Stimulated activated CD4-positive, alpha-beta T cell treated with anti-CD3 and anti-CD28 coated beads, Interleukin-12 subunit alpha, Interleukin-12 subunit beta, amount 100 ng/mL, for 48 hours (primary cell): ENCODE results near the gene PODNL1.
"Not testable (repeated sequence)": the region's sequence is repeated elsewhere in the genome, so short reads cannot be mapped to it uniquely, and the experiment has no call there.

Source experiments
- DNase-seq, 3 donors: peaks; one replicate each; pipeline ENCODE4 v3.0.0-alpha.2; 2020; ENCODE audit warnings: low read depth in 2 of 3, low spot score in 1 of 3

The PODNL1 gene

DNA sequence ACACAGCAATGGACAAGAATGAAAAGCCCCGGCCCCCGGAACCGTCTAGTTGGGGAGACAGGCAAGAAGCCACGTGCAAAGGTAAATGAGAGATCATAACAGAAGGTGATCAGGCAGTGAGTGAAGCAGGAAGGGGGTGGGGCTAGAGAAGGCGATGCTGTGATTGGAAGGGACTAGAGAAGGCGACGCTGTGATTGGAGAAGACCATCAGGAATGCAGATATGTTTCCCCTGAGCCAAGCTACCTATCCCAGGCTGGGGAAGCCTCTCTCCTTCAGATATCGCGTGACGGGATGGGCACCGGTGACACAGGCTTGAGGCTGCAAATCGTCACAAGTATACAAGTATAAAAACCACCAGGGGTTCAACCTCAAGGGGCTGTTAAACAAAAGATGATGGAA, 35.9 kb upstream of the PODNL1 start:
- DNase-seq, result peak in 1 of 3 donors; percentile 27

DNA sequence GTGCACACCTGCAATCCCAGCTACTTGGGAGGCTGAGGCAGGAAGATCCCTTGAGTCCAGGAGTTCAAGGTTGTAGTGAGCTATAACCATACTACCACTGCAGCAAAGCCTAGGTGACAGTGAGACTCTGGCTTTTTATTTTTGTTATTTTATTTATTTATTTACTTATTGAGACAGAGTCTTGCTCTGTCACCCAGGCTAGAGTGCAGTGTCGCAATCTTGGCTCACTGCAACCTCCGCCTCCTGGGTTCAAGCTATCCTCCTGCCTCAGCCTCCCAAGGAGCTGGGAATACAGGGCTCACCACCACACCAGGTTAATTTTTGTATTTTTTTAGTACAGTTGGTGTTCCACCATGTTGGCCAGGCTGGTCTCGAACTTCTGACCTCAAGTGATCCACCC, 35.3 kb upstream of the PODNL1 start:
- DNase-seq, result not testable (repeated sequence)

DNA sequence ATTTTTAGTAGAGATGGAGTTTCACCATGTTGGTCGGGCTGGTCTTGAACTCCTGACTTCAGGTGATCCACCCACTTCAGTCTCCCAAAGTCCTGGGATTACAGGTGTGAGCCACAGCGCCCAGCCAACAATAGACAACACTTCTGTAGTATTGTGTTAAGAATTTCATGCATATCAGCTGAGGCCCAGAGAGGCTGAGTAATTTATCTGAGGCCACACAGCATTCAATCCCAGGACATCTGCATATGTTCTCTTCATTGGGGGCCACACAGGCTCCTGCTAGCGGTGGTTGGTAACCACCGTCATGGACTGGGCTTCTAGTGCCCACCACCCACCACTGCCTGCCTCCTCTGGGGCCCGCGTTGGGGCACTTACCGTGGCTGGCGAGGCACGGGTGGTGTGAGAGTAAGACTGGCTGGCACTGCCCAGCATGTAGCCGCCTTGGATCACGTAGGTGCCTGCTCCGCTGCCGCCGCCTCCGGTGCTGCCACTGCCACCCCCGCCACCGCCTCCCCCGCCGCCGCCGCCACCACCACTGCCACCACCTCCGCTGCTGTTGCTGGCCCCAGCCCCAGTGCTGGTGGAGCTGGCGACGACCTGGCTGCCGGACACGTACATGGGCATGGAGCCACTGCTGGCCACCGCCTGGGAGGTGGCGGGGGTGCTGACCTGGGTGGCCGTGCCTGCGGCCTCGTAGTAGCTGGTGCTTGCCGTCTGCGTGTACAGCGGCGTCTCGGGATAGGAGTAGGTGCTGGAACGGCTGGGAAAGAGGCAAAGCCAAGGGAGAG, 34.3 kb upstream of the PODNL1 start:
- no peak for DNase-seq

DNA sequence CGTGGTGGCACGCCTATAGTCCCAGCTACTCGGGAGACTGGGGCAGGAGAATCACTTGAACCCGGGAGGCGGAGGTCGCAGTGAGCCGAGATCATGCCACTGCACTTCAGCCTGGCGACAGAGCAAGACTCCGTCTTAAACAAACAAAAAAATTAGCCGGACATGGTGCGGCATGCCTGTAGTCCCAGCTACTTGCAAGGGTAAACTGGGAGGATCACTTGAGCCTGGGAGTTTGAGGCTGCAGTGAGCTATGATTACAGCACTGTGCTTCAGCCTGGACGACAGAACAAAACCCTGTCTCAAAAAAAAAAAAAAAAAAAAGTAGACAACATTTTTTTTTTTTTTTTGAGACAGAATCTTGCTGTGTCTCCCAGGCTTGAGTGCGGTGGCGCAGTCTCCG, 33.7 kb upstream of the PODNL1 start:
- not testable (repeated sequence) for DNase-seq

DNA sequence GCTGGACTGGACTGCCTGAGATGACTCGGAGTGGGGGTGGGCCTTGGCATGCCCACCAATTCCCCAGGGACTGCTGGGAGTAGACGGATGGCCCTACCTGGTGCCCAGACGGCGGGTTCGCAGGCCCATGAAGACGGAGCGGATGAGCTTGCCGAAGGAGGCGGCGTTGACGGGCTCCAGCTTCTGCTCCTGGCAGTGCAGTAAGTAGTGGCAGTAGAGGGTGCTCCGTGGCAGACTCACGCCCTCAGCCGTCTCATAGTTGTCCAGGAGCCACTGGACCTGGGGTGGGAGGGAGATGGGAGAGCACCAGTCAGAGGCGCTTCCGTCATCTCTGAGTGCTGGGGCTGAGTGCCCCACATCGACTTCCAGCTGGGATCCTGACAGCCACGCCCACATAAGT, 31.7 kb upstream of the PODNL1 start:
- no peak for DNase-seq

DNA sequence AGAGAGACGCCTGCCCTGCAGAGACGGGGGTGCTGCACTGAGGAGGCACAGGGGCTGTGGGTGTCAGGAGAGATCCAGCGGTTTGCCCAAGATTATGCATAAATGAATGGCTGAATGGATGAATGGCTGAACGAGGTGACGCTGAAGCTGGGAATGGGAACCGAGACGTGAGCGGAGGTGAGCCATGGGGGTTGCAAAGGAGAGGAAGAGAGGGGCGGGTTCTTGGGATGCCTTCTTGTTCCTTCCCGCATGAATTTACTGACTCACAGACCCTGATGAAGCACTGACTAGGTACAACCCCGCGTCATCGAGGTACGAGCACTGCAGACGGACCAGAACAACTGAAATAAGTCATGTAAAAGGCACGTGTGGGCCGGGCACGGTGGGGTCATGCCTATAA, 30.8 kb upstream of the PODNL1 start:
- DNase-seq, result no peak

DNA sequence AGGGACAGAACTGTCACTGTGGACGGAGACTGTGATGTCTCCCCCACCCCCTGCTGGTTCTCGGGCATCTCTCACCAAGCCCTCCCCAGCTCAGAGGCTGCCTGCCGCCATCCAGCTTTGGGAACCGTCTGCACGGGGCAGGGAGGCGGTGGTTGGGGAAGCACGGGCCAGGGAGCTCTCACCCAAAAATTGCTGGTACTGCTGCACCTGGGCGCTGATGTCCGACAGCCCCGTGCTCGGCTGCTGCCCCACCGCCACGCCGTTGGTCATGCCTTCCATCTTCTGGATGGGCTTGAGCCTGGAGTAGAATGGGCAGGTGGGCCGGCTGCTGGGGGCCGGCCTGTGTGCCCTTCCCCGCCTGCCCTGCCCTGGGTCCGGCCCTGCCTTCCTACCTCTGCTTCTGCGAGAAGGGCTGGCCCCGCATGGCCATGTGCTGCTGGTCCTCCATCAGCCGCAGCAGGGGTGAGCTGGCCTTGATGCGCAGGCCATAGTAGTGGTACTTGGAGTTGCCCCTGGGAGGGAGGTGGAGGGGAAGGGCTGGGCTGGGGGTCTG, 30.2 kb upstream of the PODNL1 start:
- DNase-seq, result no peak

DNA sequence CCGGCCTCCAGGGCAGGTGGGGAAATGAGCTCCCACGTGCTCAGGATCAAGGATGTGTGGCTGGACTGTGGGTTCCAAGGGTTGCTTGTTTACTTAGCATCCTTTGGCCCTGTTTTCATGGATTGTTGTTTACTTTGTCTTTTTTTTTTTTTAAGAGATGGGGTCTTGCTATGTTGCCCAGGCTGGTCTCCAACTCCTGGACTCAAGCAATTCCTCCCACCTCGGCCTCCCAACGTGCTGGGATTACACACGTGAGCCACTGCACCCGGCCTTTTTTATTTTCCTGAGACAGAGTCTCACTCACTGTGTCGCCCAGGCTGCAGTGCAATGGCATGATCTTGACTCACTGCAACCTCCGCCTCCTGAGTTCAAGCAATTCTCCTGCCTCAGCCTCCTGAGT, 29.0 kb upstream of the PODNL1 start:
- not testable (repeated sequence) for DNase-seq

DNA sequence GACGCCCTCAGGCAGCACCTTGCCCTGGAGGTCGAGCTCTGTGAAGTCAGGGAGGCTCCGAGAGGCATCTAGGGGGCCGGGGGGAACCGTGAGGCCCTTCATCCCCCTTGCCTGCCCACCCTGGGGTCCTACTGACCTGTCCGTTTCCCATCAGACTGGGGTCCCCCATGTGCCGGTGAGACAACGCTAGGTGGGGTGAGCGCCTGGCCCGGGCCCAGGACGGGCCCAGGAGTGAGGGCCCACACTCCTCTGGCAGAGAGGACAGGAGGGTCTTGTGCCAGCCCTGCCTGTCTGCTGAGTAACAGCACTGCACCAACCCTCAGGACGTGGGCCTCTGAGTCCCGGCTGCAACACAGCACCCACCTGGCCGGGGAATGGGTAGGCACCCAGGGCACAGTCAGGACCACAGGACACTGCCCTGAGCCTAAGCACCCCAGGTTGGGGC, 28.5 kb upstream of the PODNL1 start:
- DNase-seq, result no peak

DNA sequence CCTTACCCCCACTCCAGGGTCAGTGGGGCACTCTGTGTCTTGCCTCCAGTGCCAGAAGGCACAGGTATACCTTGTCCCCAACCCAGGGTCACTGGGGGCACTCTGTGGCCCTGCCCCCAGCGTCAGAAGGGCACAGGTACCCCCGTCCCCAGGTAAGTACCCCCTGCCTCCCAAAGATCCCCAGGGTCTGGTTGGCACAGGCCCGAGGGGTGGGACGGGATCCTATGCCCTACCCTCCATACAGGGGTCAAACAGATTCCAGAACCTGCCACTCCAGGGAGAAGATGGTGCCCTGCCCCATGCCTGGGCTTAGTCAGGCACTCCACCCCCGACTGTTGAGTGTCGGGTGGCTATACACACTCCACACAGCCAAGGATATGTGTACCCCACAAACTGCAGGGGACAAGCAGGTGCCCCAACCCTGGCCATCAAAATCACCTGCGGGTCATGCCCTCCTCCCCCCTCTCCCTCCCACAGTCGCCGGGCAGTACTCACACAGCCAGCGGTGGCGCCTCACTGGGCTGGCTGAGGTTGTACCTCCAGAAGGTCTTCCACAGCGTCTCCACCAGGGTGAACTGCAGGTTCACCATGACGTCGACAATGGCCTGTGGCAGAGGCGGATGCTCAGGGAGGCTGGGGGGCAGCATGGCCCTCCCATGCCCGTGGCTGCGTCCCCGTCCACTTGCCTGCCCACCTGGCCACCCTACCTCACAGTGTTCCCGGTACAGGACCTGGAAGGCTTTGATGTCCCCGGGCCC, 27.9 kb upstream of the PODNL1 start:
- no peak for DNase-seq

DNA sequence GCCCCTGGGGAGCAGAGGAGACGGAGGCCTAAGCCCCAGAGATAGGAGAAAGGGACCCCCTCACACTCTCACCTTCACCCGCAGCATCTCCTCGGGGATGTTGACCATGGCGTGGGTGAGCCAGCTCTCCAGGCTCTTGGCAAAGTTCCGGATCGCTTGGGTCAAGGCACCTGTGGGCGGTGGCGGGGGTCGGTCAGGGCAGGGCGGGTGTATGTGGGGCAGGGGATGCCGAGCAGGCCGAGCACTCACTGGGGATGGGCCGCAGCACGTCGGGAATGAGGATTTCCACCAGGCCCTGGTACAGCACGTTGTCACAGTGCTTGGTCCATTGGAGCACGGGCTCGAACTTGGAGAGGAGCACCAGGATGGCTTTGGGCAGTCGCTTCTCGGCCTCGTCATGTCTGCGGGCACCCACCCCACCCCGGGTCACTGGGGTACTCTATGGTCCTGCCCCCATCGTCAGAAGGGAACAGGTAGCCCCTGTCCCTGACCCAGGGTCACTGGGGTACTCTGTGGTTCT, 27.2 kb upstream of the PODNL1 start:
- no peak for DNase-seq

DNA sequence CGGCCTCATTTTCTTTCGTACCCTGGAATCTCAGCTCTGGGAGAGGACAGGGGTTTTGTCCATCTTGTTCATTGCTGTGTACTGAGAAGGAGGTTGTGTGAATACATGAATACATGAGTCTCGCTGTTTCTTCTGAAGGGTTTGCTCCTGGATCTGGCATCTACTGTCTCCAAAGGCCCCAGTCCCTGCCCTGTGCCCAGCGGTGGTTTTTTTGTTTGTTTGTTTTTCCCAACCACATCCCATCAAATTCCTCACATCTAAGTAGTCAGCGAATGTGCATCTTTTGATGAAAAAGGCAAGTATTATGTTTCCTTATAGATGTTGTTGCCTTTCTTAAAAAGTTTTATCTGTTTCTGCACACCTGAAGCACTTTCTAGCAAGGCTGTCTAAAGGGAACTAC, 26.6 kb upstream of the PODNL1 start:
- DNase-seq, result no peak

DNA sequence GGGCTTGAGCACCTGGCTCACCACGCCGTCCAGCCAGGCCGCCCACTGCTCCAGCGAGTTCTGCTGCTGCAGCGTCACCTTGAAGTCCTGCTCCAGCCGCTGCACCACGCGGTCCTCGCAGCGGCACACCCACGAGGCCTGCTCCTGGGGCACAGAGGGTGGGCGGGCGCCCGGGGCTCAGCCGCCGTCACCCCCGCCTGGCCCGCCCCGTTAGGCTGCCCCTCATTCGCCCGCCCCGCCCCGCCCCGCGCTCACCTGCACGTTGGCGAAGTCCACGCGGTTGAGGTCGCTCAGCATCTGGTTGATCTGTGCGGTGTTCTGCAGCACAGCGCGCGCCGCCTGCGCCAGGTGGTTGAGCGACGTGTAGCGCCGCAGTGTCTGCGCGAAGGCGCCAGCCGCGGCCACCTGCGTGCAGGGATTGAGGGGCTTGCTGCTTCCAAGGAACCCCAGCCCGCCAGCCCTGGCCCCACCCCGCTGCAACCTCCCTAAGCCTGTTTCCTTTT, 25.4 kb upstream of the PODNL1 start:
- DNase-seq, result no peak

DNA sequence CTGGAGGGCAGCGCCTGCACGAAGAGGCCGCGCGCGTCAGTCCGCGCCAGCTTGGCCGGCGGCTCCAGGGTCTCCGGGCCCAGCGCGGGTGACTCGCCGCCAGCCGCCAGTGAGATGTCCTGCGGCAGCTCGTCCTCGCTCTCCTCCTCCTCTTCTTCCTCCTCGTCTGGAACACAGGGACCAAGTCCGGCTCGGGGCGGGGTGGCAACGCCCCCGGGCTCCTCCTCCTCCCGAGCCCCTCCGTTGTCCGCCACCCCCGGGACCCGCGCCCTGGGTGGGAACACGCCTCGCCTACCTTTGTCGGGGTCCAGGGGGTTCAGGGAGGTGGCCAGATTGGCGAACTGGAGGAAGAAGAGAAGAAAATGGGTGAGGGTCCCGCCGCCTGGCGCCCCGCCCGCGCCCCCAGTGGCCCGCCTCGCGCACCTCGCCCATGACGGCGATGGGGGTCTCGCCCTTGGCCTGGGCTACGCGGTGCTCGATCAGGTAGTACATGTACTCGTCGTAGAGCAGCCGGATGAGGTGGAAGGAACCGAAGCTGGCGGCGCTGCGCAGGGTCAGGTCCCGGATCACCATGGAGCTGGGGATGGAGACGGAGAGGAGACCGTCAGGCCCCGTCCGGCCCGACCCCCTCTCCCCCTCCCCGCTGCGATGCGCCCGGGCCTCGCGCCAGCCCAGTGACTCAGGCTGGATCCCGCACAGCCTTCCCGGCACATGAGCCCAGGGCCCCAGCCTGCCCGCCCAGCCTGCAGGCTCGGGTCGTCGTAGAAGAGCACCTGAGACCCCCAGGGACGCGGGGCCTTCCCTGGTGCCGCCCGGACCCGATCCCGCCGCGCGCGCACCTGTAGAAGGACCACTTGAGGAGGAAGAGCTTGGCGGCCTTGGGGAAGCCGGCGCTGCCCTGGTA, 24.7 kb upstream of the PODNL1 start:
- no peak for DNase-seq

DNA sequence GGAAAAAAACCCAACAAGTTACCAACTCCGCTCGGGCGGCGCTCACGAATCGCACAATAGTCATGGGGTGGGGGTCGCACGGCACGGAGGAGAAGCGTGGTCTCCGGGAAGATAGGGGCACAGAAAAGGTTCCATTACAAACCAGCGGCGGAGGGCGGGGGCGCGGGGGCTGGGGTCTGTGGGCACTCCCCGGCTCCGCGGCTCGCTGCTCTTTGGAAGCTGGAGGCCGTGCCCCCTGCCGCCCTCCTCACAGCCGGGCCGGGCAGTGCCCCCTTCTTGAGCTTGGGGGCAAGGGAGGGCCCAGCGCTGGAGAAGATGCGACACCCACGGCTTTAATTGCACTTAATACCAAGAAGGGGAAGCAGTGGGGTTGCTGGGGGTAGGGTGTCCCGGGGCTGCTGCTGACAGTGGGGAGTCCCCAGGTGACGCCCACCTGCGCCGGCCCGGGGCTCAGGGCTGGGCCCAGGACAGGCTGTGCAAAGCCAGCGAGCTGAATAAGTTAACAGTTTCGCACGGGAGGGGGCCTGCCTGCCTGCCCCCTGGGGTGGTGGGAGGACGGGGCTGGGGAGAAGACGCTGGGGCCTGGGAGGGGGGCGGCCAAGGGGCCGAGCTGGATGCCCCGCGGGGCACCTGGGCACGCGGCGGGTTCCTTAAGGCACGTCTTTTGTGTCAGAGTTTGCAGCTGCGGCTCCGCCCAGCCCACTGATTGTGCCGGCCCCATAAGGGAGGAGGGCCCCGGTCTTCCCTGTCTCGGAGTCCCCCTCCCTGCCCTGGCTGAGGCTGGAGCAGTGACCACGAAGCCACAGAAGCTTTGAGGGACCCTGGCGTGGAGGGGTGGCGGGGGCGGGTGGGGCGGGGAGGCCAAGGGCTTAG, 23.8 kb upstream of the PODNL1 start:
- no peak for DNase-seq

DNA sequence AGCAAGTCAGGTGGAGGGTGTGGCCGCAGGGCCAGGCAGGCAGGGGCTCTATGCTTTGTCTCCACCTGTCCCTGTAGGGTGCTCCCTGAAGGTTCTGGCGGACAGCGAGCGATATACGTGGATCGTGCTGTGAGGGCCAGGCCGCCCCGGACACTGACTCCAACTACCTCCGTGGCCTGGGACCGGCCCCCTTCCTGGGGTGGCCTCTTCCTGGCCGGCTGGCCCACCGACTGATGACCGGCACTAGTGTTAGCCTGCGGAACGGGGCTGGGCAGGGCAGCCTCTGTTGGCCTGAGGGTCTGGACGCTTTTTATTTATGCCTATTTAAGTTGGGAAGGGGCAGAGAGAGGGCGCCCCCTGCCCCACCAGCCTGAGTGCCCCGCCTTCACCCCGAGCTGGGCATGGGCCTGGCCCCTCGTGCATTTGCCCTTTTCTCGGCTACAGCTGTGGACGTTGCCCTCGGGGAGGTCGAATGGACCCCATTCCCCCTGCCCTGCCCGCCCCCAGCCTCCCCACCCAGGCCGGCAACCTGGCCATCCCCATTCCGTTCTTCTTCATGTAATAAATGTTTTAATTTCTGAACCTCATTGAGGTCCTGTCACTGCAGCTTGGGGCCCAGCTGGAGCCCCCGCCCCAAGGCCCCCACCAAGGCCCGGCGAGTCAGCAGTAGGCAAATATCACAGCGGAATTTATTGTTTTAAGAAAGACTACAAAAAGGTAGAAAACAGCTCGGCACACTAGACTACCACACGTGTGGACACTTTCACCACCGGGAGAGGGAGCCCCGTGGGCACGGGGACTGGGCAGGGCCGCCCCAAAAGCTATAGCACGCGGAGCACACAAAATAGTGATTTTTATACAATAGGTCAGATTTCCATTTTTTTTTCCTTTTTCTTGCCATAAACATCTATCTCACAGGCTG, 22.9 kb upstream of the PODNL1 start:
- DNase-seq, result no peak

DNA sequence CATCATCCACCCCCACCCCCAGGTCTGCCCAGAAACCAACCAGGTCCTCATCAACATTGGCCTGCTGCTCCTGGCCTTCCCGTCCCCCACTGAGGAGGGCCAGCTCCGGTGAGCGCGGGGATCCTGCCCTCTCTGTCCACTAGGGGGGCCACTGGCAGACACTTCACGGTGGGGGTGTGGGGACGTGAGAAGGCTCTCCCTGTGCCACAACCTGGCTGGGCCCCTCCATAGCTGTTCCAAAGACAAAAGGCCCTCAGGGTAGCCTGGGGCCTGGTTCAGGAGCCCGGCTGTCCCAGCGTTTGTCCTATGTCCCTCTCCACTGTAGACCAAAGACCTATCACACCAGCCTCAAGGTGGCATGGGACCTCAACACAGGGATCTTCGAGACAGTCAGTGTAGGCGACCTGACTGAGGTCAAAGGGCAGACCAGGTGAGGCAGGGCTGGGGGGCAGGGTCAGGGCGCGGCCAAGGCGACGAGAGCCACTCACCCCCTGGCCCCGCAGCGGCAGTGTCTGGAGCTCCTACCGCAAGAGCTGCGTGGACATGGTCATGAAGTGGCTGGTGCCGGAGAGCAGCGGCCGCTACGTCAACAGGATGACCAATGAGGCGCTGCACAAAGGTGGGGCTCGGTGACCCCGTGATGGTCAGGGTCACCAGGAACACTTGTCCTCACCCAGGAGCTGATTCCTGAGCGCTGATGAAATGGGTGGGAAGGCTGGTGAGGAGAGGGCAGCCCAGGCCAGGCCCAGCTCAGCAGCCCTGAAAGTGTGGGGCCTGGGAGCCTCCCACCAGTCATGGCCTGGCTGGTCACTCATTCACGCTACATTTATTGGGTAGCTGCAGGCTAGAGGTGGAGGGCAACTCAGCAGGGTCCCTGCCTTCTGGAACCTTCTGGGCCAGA, 22.0 kb upstream of the PODNL1 start:
- DNase-seq, result no peak
